Cardiac muscle cell (in vitro differentiated cells and primary cell): ENCODE measurements around the gene CPTP. TPM values are rescaled to one million over a fixed set of nuclear protein-coding genes. Genes with fewer than 3 reads are reported as not detected.

Experiments
- DNase-seq, 2 donors: peaks; one replicate each; pipeline versions ENCODE4 v3.0.0 to v3.0.0-alpha.2; 2010 to 2017; ENCODE audit warnings: low read depth in 1 of 2, low spot score in 1 of 2
- H3K27ac ChIP-seq: fragments of 200-600 bp; sonication (generic); 2 replicates; pipeline ENCODE4 v1.5.1; 2016
- H3K27me3 ChIP-seq: fragments of 200-600 bp; sonication (generic); 2 replicates; pipeline ENCODE4 v1.6.0; 2016; ENCODE audit warnings: control low read depth
- H3K36me3 ChIP-seq: fragments of 200-600 bp; sonication (generic); 2 replicates; pipeline ENCODE4 v1.5.1; 2016; ENCODE audit warnings: control low read depth
- H3K4me1 ChIP-seq: fragments of 200-600 bp; sonication (generic); 2 replicates; pipeline ENCODE4 v1.8.1; 2017; ENCODE audit warnings: low read depth, mild to moderate bottlenecking, mixed run types
- H3K4me3 ChIP-seq: fragments of 200-600 bp; sonication (generic); 2 replicates; pipeline ENCODE4 v1.5.1; 2016; ENCODE audit warnings: mild to moderate bottlenecking
- H3K9me3 ChIP-seq: fragments of 200-600 bp; sonication (generic); 2 replicates; pipeline ENCODE4 v1.5.1; 2017; ENCODE audit warnings: low read depth, mild to moderate bottlenecking, control low read depth
- polyA plus RNA-seq: library from polyadenylated mRNA; unstranded; fragments of >200 nt; fragmentation: Nextera tagmentation; extraction: Ambion mirVana; gene quantifications from 2 replicates; pipeline ENCODE4 v1.2.1, GENCODE V29; 2016
- total RNA-seq: library from RNA; depleted of rRNA; stranded (reverse); fragments of >200 nt; gene quantifications from 2 replicates; pipeline ENCODE4 v1.2.3, GENCODE V29; 2016
- TF ChIP-seq, protein P1 (sequence below): IDR thresholded peaks from 2 replicates; pipeline ENCODE4 v1.5.1; 2012; ENCODE audit warnings: low read depth, mild to moderate bottlenecking, low read length

Gene CPTP
- total and polyA plus RNA-seq, 2 experiments from 2014 or later = 33.7 to 38.5 TPM

DNA sequence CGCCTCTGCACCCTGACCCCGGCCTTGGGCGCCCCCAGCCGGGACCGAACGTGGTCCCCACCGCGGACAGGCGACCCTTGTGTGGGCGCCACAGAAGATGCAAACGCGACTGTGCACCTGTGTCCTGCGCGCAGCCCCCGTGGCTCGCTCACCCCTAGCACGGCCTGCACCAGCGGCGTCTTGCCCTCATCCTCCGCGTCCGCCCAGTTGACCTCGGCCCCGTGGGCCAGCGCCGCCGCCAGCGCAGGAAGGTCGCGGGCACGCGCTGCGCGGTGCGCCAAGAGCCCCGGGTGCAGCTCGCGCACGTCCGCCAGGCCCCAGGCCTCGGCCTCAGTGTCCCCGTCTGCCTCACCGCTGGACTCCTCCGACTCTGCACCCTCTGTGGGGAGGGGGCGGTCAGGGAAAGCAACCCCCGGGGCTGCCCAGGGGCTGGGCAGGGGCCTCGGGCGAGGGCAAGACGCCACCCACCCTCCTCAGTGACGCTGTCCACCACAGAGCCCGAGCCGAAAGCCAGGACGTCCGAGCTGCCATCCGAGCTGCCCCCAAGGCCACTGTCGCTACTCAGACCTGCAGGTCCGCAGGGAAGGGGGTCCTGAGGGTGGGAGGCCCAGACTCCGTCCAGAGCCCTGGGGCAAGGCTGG lies 30.2 kb upstream of the CPTP start:
- no peak for DNase-seq
- H3K4me3 ChIP-seq = no peak overlapping the region
- no peaks in the 10 kb centered on the region for H3K36me3 ChIP-seq

GRCh38 chr1:1295154-1295923 lies 29.3 kb upstream of the CPTP start:
- no peak overlapping the region for H3K27ac ChIP-seq
- no peaks in the 10 kb centered on the region for H3K27me3 ChIP-seq
- TF ChIP-seq, protein P1, sequence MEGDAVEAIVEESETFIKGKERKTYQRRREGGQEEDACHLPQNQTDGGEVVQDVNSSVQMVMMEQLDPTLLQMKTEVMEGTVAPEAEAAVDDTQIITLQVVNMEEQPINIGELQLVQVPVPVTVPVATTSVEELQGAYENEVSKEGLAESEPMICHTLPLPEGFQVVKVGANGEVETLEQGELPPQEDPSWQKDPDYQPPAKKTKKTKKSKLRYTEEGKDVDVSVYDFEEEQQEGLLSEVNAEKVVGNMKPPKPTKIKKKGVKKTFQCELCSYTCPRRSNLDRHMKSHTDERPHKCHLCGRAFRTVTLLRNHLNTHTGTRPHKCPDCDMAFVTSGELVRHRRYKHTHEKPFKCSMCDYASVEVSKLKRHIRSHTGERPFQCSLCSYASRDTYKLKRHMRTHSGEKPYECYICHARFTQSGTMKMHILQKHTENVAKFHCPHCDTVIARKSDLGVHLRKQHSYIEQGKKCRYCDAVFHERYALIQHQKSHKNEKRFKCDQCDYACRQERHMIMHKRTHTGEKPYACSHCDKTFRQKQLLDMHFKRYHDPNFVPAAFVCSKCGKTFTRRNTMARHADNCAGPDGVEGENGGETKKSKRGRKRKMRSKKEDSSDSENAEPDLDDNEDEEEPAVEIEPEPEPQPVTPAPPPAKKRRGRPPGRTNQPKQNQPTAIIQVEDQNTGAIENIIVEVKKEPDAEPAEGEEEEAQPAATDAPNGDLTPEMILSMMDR = no peak
- H3K4me1 ChIP-seq = no peaks in the 10 kb centered on the region
- H3K36me3 ChIP-seq = no peaks in the 10 kb centered on the region
- DNase-seq = no peak
- no peaks in the 10 kb centered on the region for H3K9me3 ChIP-seq
- no peak overlapping the region for H3K4me3 ChIP-seq

More for the DNA sequence above, 30.2 kb upstream of the CPTP start:
- no peaks in the 10 kb centered on the region for H3K9me3 ChIP-seq
- H3K27ac ChIP-seq = no peak overlapping the region
- no peaks in the 10 kb centered on the region for H3K4me1 ChIP-seq
- TF ChIP-seq, protein P1 = no peak
- H3K27me3 ChIP-seq = no peaks in the 10 kb centered on the region

DNA sequence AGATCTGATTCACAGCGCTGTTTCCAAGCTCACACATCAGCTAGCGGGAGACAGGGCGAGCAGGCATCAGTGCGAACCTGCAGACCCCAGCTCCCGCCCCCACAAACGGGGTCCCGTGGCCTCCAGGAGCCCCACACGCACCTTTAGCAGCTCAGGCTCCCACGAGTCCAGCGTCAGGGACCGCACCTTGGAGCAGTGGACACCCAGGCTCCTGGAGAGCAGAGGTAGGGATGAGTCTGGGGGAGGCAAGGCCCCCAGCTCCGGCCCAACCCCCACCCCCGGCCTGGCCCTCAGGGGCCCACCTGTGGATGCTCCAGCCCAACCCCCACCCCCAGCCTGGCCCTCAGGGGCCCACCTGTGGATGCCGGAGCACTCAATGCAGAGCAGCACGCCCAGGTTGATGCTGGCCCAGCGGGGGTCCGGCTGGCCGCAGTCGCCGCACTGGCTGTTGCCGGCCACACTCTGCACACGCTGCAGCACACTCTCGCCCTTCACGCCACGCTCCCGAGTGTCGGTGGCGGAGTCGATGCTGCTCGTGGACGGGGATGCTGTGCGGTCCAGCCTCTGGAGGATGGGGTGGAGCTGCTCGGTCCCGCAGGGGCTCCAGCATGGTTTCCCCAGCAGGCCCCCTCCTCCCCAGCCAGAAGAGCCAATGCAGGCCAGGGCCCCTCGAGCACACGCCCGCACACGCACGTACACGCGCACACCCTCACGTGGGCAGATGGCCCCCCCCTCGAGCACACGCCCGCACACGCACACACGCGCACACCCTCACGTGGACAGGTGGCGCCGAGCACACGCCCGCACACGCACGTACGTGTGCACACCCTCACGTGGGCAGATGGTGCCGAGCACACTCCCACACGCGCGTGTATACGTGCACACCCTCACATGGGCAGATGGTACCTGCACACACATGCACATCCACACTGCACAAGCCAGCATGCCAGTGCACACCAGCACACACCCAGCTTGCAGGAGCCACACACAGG lies 28.2 kb upstream of the CPTP start:
- TF ChIP-seq, protein P1 = no peak
- Histone ChIP-seq H3K9me3 (no peaks in the 10 kb centered on the region), H3K36me3 (no peaks in the 10 kb centered on the region), H3K27ac (no peak overlapping the region), H3K4me1 (no peaks in the 10 kb centered on the region), H3K27me3 (no peaks in the 10 kb centered on the region), H3K4me3 (no peak overlapping the region)
- no peak for DNase-seq

GRCh38 chr1:1297802-1298424 lies 26.7 kb upstream of the CPTP start:
- Histone ChIP-seq H3K27me3 (no peaks in the 10 kb centered on the region), H3K9me3 (no peaks in the 10 kb centered on the region), H3K27ac (no peak overlapping the region), H3K36me3 (no peaks in the 10 kb centered on the region), H3K4me1 (no peaks in the 10 kb centered on the region), H3K4me3 (no peak overlapping the region)
- no peak for DNase-seq
- TF ChIP-seq, protein P1 = no peak
